H1 (cell line): ENCODE data around the gene TTC33.

ENCODE experiments used
- ATF2 ChIP-seq: IDR thresholded peaks from 2 replicates; pipeline ENCODE4 v1.6.1; 2012; ENCODE audit warnings: low read length, inconsistent platforms
- CBX5 ChIP-seq: fragments of 300-800, 300-1000 bp; sonication (generic); IDR thresholded peaks from 2 replicates; pipeline ENCODE4 v1.7.1; 2016; ENCODE audit warnings: antibody characterized with exemption, low read length, low read depth
- CHD1 ChIP-seq: IDR thresholded peaks from 2 replicates; pipeline ENCODE4 v1.6.1; 2012; ENCODE audit warnings: low read depth, low read length, improper control_type of control experiment
- CTCF ChIP-seq, 3 experiments: IDR thresholded peaks; 1 replicate in 2 of 3; 2 replicates in 1 of 3; pipeline versions ENCODE4 v1.5.1 to v1.6.1; 2011; ENCODE audit warnings: low read length in 3 of 3, mild to moderate bottlenecking in 3 of 3, inconsistent platforms in 2 of 3, low read depth in 1 of 3, moderate library complexity in 1 of 3; ENCODE audit not compliant: insufficient read depth in 1 of 3; ENCODE audit errors: control extremely low read depth in 1 of 3
- EP300 ChIP-seq, 2 experiments: IDR thresholded peaks; 1 replicate in 1 of 2; 2 replicates in 1 of 2; pipeline ENCODE4 v1.6.1; 2011 to 2012; ENCODE audit warnings: low read depth in 2 of 2, low read length in 2 of 2, mild to moderate bottlenecking in 2 of 2, borderline replicate concordance in 1 of 2, inconsistent platforms in 1 of 2, moderate library complexity in 1 of 2
- JUND ChIP-seq: IDR thresholded peaks from 2 replicates; pipeline ENCODE4 v1.6.1; 2011; ENCODE audit warnings: mild to moderate bottlenecking, improper control_type of control experiment, low read length
- MAFK ChIP-seq: IDR thresholded peaks from 2 replicates; pipeline ENCODE4 v1.6.1; 2012; ENCODE audit warnings: low read depth, mild to moderate bottlenecking, improper control_type of control experiment, low read length
- NRF1 ChIP-seq: IDR thresholded peaks from 2 replicates; pipeline ENCODE4 v1.6.1; 2011; ENCODE audit warnings: mild to moderate bottlenecking, low read depth, low read length, improper control_type of control experiment
- POLR2A ChIP-seq, 2 experiments: IDR thresholded peaks; 1 replicate in 1 of 2; 2 replicates in 1 of 2; pipeline ENCODE4 v1.6.1; 2011; ENCODE audit warnings: low read depth in 2 of 2, low read length in 2 of 2, mild to moderate bottlenecking in 2 of 2; ENCODE audit errors: control extremely low read depth in 1 of 2
- POLR2AphosphoS5 ChIP-seq: IDR thresholded peaks from 2 replicates; pipeline ENCODE4 v1.6.1; 2011; ENCODE audit warnings: low read depth, low read length
- SIN3A ChIP-seq, 2 experiments: IDR thresholded peaks in 1 of 2; conservative IDR thresholded peaks in 1 of 2; 2 replicates each; pipeline ENCODE4 v1.6.1; 2011 to 2012; ENCODE audit warnings: low read length in 2 of 2, improper control_type of control experiment in 1 of 2, low read depth in 1 of 2, mild to moderate bottlenecking in 1 of 2
- YY1 ChIP-seq: IDR thresholded peaks from 2 replicates; pipeline ENCODE4 v1.6.1; 2011; ENCODE audit warnings: low read depth, mild to moderate bottlenecking, low read length

- TF ChIP-seq CTCF (IDR thresholded peaks at IDR 0.05; ENCODE audit: control extremely low read depth in 1 of 3, insufficient read depth in 1 of 3, low read depth in 1 of 3, low read length in 3 of 3) (no peak), CBX5 (no peak), POLR2AphosphoS5 (no peak), ATF2 (no peak), POLR2A (IDR thresholded peaks at IDR 0.05; ENCODE audit: control extremely low read depth in 1 of 2, low read depth in 2 of 2, low read length in 2 of 2) (no peak), YY1 (no peak), CHD1 (no peak), JUND (no peak), EP300 (IDR thresholded peaks at IDR 0.05; ENCODE audit: borderline replicate concordance in 1 of 2, low read depth in 2 of 2, low read length in 2 of 2) (no peak), SIN3A (conservative IDR thresholded peaks at IDR 0.05 in 1 of 2, IDR thresholded peaks at IDR 0.05 in 1 of 2; ENCODE audit: low read depth in 1 of 2, low read length in 2 of 2) (no peak), NRF1 (no peak), MAFK (no peak)
Measured at GRCh38 chr5:40554054-40554453, 201.7 kb downstream of the TTC33 start.
